ENCODE results near the gene RPS27. TPM values are rescaled to one million over a fixed set of nuclear protein-coding genes. Genes with fewer than 3 reads are reported as not detected.
A peak's percentile ranks its signal among the peaks of the same experiment; 100 is the strongest.

RPS27 gene
- total and polyA plus RNA-seq, 2 of the 13 experiments (the other 11 are each of a cell fraction or from before 2014, with no cell fraction given), result 3,737 to 9,964 TPM

DNA sequence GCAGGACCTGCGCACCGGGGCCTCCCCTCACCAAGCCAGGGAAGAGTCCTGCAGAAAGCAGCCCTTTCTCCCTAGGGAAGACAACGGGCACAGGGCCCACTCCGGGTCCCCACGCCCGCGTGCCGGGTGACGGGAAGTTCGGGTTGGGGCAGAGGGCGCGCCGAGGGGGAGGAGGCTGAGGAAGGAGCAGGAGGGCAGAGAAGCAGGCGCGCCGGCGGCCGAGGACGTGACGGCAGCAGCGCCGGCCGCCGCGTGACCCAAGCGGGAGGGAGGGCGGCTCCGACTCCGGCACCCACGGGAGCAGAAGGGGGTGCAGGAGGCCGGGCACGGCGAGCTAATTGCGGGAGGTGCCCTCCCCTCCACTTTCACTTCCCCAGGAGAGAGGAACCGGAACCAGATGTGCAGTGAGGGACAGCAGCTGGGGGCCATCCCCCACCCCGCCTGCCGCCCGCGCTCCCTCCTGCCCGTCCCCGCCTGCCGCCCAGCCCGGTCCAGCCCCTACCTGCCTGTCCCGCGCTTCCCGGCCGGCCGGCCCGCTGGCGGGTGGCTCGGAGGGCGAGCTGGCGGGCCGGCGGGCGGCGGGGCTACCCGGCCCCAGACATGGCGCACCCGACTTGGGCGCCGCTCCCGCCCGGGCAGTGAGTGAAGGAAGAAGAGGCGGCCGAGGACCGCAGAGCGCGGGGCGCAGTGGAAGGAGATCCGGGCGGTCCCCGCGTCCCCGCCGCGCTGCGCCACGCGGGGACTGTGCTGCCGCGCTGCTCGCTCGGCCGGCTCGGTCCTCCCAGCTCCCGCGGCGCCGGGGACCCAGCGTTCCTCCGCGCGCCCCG, 44.6 kb upstream of the RPS27 start (continued):
- TF ChIP-seq, protein P1, sequence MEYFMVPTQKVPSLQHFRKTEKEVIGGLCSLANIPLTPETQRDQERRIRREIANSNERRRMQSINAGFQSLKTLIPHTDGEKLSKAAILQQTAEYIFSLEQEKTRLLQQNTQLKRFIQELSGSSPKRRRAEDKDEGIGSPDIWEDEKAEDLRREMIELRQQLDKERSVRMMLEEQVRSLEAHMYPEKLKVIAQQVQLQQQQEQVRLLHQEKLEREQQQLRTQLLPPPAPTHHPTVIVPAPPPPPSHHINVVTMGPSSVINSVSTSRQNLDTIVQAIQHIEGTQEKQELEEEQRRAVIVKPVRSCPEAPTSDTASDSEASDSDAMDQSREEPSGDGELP (IDR thresholded peaks at IDR 0.05; ENCODE audit: borderline replicate concordance, low read depth), result peak; percentile 67; the same call in 1 of the 2 replicates
- TF ChIP-seq PATZ1 (CRISPR knock-in tag; IDR thresholded peaks at IDR 0.05), result peak; percentile 78
- peak; percentile 50; the same call in 1 of the 2 replicates for TF ChIP-seq THAP9 (CRISPR knock-in tag; IDR thresholded peaks at IDR 0.05; ENCODE audit: borderline replicate concordance)
- peak; percentile 58 for TF ChIP-seq RBM39 (IDR thresholded peaks at IDR 0.05; ENCODE audit: low read depth, low read length, poor library complexity, severe bottlenecking)
- peak; percentile 30; the same call in 1 of the 2 replicates for TF ChIP-seq KMT2B (CRISPR knock-in tag; IDR thresholded peaks at IDR 0.05)
- peak; percentile 55; the same call in 1 of the 2 replicates for TF ChIP-seq GATAD1 (CRISPR knock-in tag; IDR thresholded peaks at IDR 0.05)
- TF ChIP-seq XBP1 (CRISPR knock-in tag; IDR thresholded peaks at IDR 0.05), result no peak
- 0 out of 2 replicates have a peak, but pooled peaks have one; percentile 44 for TF ChIP-seq MIER3 (CRISPR knock-in tag; IDR thresholded peaks at IDR 0.05; ENCODE audit: borderline replicate concordance)
- TF ChIP-seq TMF1 (CRISPR knock-in tag; IDR thresholded peaks at IDR 0.05; ENCODE audit: low read depth), result peak; percentile 45; the same call in 1 of the 2 replicates
- TF ChIP-seq ZSCAN31 (CRISPR knock-in tag; IDR thresholded peaks at IDR 0.05; ENCODE audit: low read depth), result peak; percentile 47; the same call in 1 of the 2 replicates
- TF ChIP-seq NR2F6 (IDR thresholded peaks at IDR 0.05), result no peak
- TF ChIP-seq NR2F6 (CRISPR knock-in tag; IDR thresholded peaks at IDR 0.05), result peak; percentile 33; the same call in 1 of the 2 replicates
- TF ChIP-seq ZNF646 (CRISPR knock-in tag; IDR thresholded peaks at IDR 0.05), result 0 out of 2 replicates have a peak, but pooled peaks have one; percentile 20
